DMS114 treated with DMSO at 0.1 percent for 48 hours (cell line): ENCODE results near the gene CDC42BPB.

Experiments used
- DNase-seq: peaks from one replicate; lab custom pipeline; 2025; ENCODE audit not compliant: unreplicated experiment; lab: John Stamatoyannopoulos, UW

The CDC42BPB gene

GRCh38 chr14:102917469-102918211, 139.7 kb downstream of the CDC42BPB start:
- DNase-seq: no peak

GRCh38 chr14:102917056-102917385, 140.3 kb downstream of the CDC42BPB start:
- no peak for DNase-seq

GRCh38 chr14:102916347-102917055, 140.8 kb downstream of the CDC42BPB start:
- DNase-seq: no peak

- DNase-seq: no peak
Observed at GRCh38 chr14:102915292-102916110, 141.8 kb downstream of the CDC42BPB start.

- DNase-seq: no peak
Observed at GRCh38 chr14:102914474-102915291, 142.7 kb downstream of the CDC42BPB start.

- no peak for DNase-seq
Observed at GRCh38 chr14:102913341-102914211, 143.8 kb downstream of the CDC42BPB start.

- DNase-seq: no peak
Observed at GRCh38 chr14:102911991-102912761, 145.2 kb downstream of the CDC42BPB start.

- no peak for DNase-seq
Observed at GRCh38 chr14:102911541-102911951, 145.8 kb downstream of the CDC42BPB start.

GRCh38 chr14:102910442-102910841, 146.9 kb downstream of the CDC42BPB start:
- no peak for DNase-seq

- no peak for DNase-seq
Observed at GRCh38 chr14:102909911-102910310, 147.4 kb downstream of the CDC42BPB start.

GRCh38 chr14:102909462-102909861, 147.9 kb downstream of the CDC42BPB start:
- no peak for DNase-seq

GRCh38 chr14:102908766-102909455, 148.4 kb downstream of the CDC42BPB start:
- no peak for DNase-seq

GRCh38 chr14:102907980-102908730, 149.2 kb downstream of the CDC42BPB start:
- no peak for DNase-seq

- no peak for DNase-seq
Observed at GRCh38 chr14:102907303-102907844, 150.0 kb downstream of the CDC42BPB start.

- no peak for DNase-seq
Observed at GRCh38 chr14:102906616-102907302, 150.6 kb downstream of the CDC42BPB start.

- DNase-seq: no peak
Observed at GRCh38 chr14:102905116-102906108, 151.9 kb downstream of the CDC42BPB start.
